H9 (cell line): ENCODE measurements around the gene PCDHGA6. TPM values are rescaled to one million over a fixed set of nuclear protein-coding genes. Genes with fewer than 3 reads are reported as not detected.
"Not testable (repeated sequence)": the region's sequence is repeated elsewhere in the genome, so short reads cannot be mapped to it uniquely, and the experiment has no call there.

ENCODE experiments used
- DNase-seq: peaks from one replicate; pipeline ENCODE4 v3.0.0-alpha.2; 2017
- H2AFZ ChIP-seq: one replicate; pipeline ENCODE4 v1.6.1; 2013; ENCODE audit warnings: mild to moderate bottlenecking, low read length, control low read depth, moderate library complexity
- H2AK5ac ChIP-seq: 2 replicates; pipeline ENCODE4 v1.6.1; 2013; ENCODE audit warnings: low read length, control low read depth, mixed read lengths; ENCODE audit not compliant: insufficient read length
- H2BK120ac ChIP-seq: one replicate; pipeline ENCODE4 v1.6.1; 2013; ENCODE audit warnings: low read depth, mild to moderate bottlenecking, low read length, control low read depth, inconsistent platforms; ENCODE audit not compliant: poor library complexity, severe bottlenecking
- H2BK12ac ChIP-seq: 2 replicates; pipeline ENCODE4 v1.6.1; 2013; ENCODE audit warnings: low read length, control low read depth, mixed read lengths, low read depth; ENCODE audit not compliant: insufficient read length
- H2BK15ac ChIP-seq: 2 replicates; pipeline ENCODE4 v1.6.1; 2013; ENCODE audit warnings: low read depth, low read length, control low read depth
- H2BK20ac ChIP-seq: one replicate; pipeline ENCODE4 v1.6.1; 2013; ENCODE audit warnings: low read depth, mild to moderate bottlenecking, low read length, control low read depth, inconsistent platforms; ENCODE audit not compliant: poor library complexity, severe bottlenecking
- H2BK5ac ChIP-seq: 2 replicates; pipeline ENCODE4 v1.6.1; 2013; ENCODE audit warnings: low read length, control low read depth, mixed read lengths; ENCODE audit not compliant: insufficient read length
- H3K14ac ChIP-seq: 2 replicates; pipeline ENCODE4 v1.6.1; 2013; ENCODE audit warnings: low read length, control low read depth; ENCODE audit not compliant: insufficient read depth
- H3K18ac ChIP-seq: 2 replicates; pipeline ENCODE4 v1.6.1; 2013; ENCODE audit warnings: low read depth, mild to moderate bottlenecking, mixed read lengths, low read length, control low read depth; ENCODE audit not compliant: insufficient read length
- H3K23ac ChIP-seq: 2 replicates; pipeline ENCODE4 v1.6.1; 2013; ENCODE audit warnings: low read length, control low read depth, mixed read lengths, low read depth; ENCODE audit not compliant: insufficient read length
- H3K23me2 ChIP-seq: 2 replicates; pipeline ENCODE4 v1.6.1; 2013; ENCODE audit warnings: low read depth, mild to moderate bottlenecking, mixed read lengths, low read length, control low read depth; ENCODE audit not compliant: insufficient read length, poor library complexity, severe bottlenecking
- H3K27ac ChIP-seq: 2 replicates; pipeline ENCODE4 v1.5.1; 2013; ENCODE audit warnings: low read length, control low read depth, mixed read lengths, low read depth; ENCODE audit not compliant: insufficient read length
- H3K27me3 ChIP-seq: 2 replicates; pipeline ENCODE4 v1.6.1; 2013; ENCODE audit warnings: low read length, control low read depth, inconsistent platforms; ENCODE audit not compliant: insufficient read depth
- H3K4ac ChIP-seq: 2 replicates; pipeline ENCODE4 v1.6.1; 2013; ENCODE audit warnings: low read depth, mild to moderate bottlenecking, control low read depth, inconsistent platforms, low read length, moderate library complexity
- H3K4me1 ChIP-seq: 2 replicates; pipeline ENCODE4 v1.6.1; 2013; ENCODE audit warnings: low read length, control low read depth, inconsistent platforms; ENCODE audit not compliant: insufficient read depth
- H3K4me2 ChIP-seq: 2 replicates; pipeline ENCODE4 v1.6.1; 2013; ENCODE audit warnings: low read length, control low read depth, mixed read lengths; ENCODE audit not compliant: insufficient read length, insufficient read depth
- H3K56ac ChIP-seq: 2 replicates; pipeline ENCODE4 v1.6.1; 2013; ENCODE audit warnings: low read depth, mild to moderate bottlenecking, mixed read lengths, low read length, control low read depth; ENCODE audit not compliant: insufficient read length
- H3K79me1 ChIP-seq: 2 replicates; pipeline ENCODE4 v1.6.1; 2013; ENCODE audit warnings: low read depth, mild to moderate bottlenecking, moderate library complexity, low read length, control low read depth, inconsistent platforms; ENCODE audit not compliant: insufficient read depth, poor library complexity, severe bottlenecking
- H3K79me2 ChIP-seq: 2 replicates; pipeline ENCODE4 v1.6.1; 2013; ENCODE audit warnings: low read length, control low read depth, inconsistent platforms; ENCODE audit not compliant: insufficient read depth
- H3K9ac ChIP-seq: 2 replicates; pipeline ENCODE4 v1.6.1; 2013; ENCODE audit warnings: low read length, control low read depth, mixed read lengths; ENCODE audit not compliant: insufficient read length; ENCODE audit errors: extremely low read depth
- H3K9me3 ChIP-seq: one replicate; pipeline ENCODE4 v1.6.1; 2013; ENCODE audit warnings: low read depth, low read length, inconsistent platforms; ENCODE audit not compliant: control insufficient read depth
- H3T11ph ChIP-seq: one replicate; pipeline ENCODE4 v1.6.1; 2013; ENCODE audit warnings: mild to moderate bottlenecking, low read length, control low read depth, inconsistent platforms
- H4K20me1 ChIP-seq: one replicate; pipeline ENCODE4 v1.6.1; 2013; ENCODE audit not compliant: control insufficient read depth, insufficient read length, insufficient read depth
- H4K5ac ChIP-seq: 2 replicates; pipeline ENCODE4 v1.6.1; 2013; ENCODE audit warnings: low read depth, mild to moderate bottlenecking, mixed read lengths, low read length, control low read depth; ENCODE audit not compliant: insufficient read length
- H4K8ac ChIP-seq: replicated peaks from 2 replicates; pipeline ENCODE4 v1.6.1; 2013; ENCODE audit warnings: low read length, control low read depth, mixed read lengths, low read depth; ENCODE audit not compliant: insufficient read length
- H4K91ac ChIP-seq: 2 replicates; pipeline ENCODE4 v1.6.1; 2013; ENCODE audit warnings: low read depth, mild to moderate bottlenecking, moderate library complexity, mixed read lengths, low read length, control low read depth; ENCODE audit not compliant: insufficient read length
- H3K27ac Mint-ChIP-seq, 3 experiments: 2 replicates in 2 of 3; 3 replicates in 1 of 3; pipeline ENCODE4 v1.8.0; 2020 to 2021; ENCODE audit warnings: mixed read lengths in 3 of 3, mild to moderate bottlenecking in 1 of 3, moderate library complexity in 1 of 3
- H3K27me3 Mint-ChIP-seq: 2 replicates; pipeline ENCODE4 v1.8.0; 2021; ENCODE audit warnings: low read depth, mild to moderate bottlenecking, moderate library complexity, mixed read lengths
- H3K36me3 Mint-ChIP-seq, 3 experiments: 2 replicates in 2 of 3; 3 replicates in 1 of 3; pipeline ENCODE4 v1.8.0; 2020 to 2021; ENCODE audit warnings: low read depth in 3 of 3, mixed read lengths in 3 of 3; ENCODE audit not compliant: insufficient read depth in 1 of 3
- H3K4me1 Mint-ChIP-seq, 2 experiments: 2 replicates each; pipeline ENCODE4 v1.8.0; 2020; ENCODE audit warnings: mixed read lengths in 2 of 2
- H3K4me3 Mint-ChIP-seq, 2 experiments: 2 replicates in 1 of 2; 3 replicates in 1 of 2; pipeline ENCODE4 v1.8.0; 2020 to 2021; ENCODE audit warnings: mild to moderate bottlenecking in 2 of 2, mixed read lengths in 2 of 2, moderate library complexity in 1 of 2
- H3K9me3 Mint-ChIP-seq, 2 experiments: 2 replicates in 1 of 2; 3 replicates in 1 of 2; pipeline ENCODE4 v1.8.0; 2020; ENCODE audit warnings: mild to moderate bottlenecking in 2 of 2, mixed read lengths in 2 of 2, moderate library complexity in 1 of 2
- WGBS: extraction: QIAGEN DNeasy Blood & Tissue Kit; methylation state at CpG from one replicate; pipeline ENCODE4 v1.1.7; 2013; ENCODE audit warnings: missing lambda C conversion rate, low lambda C conversion rate, mixed read lengths; ENCODE audit not compliant: insufficient read length; ENCODE audit errors: extremely low coverage; 5-methylcytosine and 5-hydroxymethylcytosine counted together
- total RNA-seq: library from RNA; stranded (reverse); gene quantifications from 2 replicates; pipeline ENCODE4 v1.2.1, GENCODE V29; 2021
- TF ChIP-seq, protein P1 (sequence below): fragments of 200-600 bp; sonication (generic); conservative IDR thresholded peaks from 3 replicates; pipeline ENCODE4 v1.8.0; 2021; ENCODE audit warnings: antibody characterized with exemption, mild to moderate bottlenecking

PCDHGA6 gene
- total RNA-seq, 1 experiment from 2014 or later: 1.7 TPM

DNA sequence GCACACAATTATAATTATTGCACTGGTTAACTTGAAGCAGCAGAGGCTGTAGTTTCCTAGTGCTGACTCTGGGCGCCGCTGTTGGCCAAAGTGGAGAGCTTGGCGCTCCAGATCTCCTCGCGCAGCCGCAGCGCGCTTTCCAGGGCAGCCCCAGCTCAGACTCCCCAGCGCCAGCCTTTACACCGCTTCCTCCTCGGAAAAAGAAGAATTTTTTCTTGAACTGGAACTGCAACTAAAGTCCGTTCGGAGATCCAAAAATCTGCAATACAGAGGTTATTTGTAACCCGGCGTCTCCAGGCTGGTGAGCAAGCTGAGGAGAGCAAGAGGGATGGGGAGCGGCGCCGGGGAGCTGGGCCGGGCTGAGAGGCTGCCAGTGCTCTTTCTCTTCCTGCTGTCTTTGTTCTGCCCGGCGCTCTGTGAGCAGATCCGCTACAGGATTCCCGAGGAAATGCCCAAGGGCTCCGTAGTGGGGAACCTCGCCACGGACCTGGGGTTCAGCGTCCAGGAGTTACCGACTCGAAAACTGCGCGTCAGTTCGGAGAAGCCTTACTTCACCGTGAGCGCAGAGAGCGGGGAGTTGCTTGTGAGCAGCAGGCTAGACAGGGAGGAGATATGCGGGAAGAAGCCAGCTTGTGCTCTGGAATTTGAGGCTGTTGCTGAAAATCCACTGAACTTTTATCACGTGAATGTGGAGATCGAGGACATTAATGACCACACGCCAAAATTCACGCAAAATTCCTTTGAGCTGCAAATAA is 14.0 kb downstream of the PCDHGA6 start, which contains the start of gene PCDHGB4:
Gene PCDHGB4 (plus strand): TSS at position 142 of the 755 bp plus-strand sequence. CDS start 187 bp downstream, at position 329.
- H3K23me2 ChIP-seq, H3K27me3 ChIP-seq, H3K27ac Mint-ChIP-seq, H4K20me1 ChIP-seq, H3K27ac ChIP-seq, H3K79me2 ChIP-seq, H2BK12ac ChIP-seq, H3K79me1 ChIP-seq, H2BK5ac ChIP-seq, H3K23ac ChIP-seq, H2AK5ac ChIP-seq, H2BK120ac ChIP-seq, H3K4me1 ChIP-seq, H3K4ac ChIP-seq, H2BK15ac ChIP-seq, H3T11ph ChIP-seq, H3K56ac ChIP-seq, H4K8ac ChIP-seq, H2BK20ac ChIP-seq, H4K91ac ChIP-seq, H3K14ac ChIP-seq, H2AFZ ChIP-seq, H4K5ac ChIP-seq, H3K4me1 Mint-ChIP-seq: not testable (repeated sequence)
- Histone ChIP-seq H3K9me3 (peaks cover 42% of the 10 kb centered on the region), H3K18ac (peak within 1 kb of the TSS; percentile 33), H3K9ac (peak within 1 kb of the TSS; percentile 15), H3K4me2 (peak within 1 kb of the TSS; percentile 51)
- Mint-ChIP-seq H3K4me3 (peak within 1 kb of the TSS in 1 of 2 experiments; percentile 71; a peak in 2 of 5 replicates), H3K27me3 (peaks cover 15% of the 10 kb centered on the region), H3K9me3 (peaks cover 69 to 74% of the 10 kb centered on the region in 2 experiments), H3K36me3 (peaks cover 25 to 62% (median 43%) of the 10 kb centered on the region in 3 experiments)
- no CpG with 5 or more reads among the region's 40 CpGs for WGBS
- peak; percentile 76 for DNase-seq
- TF ChIP-seq, protein P1, sequence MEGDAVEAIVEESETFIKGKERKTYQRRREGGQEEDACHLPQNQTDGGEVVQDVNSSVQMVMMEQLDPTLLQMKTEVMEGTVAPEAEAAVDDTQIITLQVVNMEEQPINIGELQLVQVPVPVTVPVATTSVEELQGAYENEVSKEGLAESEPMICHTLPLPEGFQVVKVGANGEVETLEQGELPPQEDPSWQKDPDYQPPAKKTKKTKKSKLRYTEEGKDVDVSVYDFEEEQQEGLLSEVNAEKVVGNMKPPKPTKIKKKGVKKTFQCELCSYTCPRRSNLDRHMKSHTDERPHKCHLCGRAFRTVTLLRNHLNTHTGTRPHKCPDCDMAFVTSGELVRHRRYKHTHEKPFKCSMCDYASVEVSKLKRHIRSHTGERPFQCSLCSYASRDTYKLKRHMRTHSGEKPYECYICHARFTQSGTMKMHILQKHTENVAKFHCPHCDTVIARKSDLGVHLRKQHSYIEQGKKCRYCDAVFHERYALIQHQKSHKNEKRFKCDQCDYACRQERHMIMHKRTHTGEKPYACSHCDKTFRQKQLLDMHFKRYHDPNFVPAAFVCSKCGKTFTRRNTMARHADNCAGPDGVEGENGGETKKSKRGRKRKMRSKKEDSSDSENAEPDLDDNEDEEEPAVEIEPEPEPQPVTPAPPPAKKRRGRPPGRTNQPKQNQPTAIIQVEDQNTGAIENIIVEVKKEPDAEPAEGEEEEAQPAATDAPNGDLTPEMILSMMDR: peak; percentile 72
